ENCODE data around the gene GPC2.
A peak's percentile ranks its signal among the peaks of the same experiment; 100 is the strongest.
"Not testable (repeated sequence)": the region's sequence is repeated elsewhere in the genome, so short reads cannot be mapped to it uniquely, and the experiment has no call there.

DNA sequence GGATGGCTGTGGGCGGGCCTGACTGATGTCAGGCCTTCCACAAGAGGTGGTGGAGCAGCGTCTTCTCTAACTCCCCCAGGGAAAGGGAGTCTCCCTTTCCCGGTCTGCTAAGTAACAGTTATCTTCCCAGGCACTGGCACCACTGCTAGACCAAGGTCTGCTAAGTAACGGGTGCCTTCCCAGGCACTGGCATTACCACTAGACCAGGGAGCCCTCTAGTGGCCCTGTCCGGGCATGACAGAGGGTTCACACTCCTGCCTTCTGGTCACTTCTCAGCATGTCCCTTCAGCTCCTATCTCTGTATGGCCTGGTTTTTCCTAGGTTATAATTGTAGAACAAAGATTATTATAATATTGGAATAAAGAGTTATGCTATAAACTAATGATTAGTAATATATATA, 40.8 kb upstream of the GPC2 start:
- TF ChIP-seq EZH2 (IDR thresholded peaks at IDR 0.05; ENCODE audit: borderline replicate concordance, low read length) = not testable (repeated sequence)
- TF ChIP-seq, protein P1, sequence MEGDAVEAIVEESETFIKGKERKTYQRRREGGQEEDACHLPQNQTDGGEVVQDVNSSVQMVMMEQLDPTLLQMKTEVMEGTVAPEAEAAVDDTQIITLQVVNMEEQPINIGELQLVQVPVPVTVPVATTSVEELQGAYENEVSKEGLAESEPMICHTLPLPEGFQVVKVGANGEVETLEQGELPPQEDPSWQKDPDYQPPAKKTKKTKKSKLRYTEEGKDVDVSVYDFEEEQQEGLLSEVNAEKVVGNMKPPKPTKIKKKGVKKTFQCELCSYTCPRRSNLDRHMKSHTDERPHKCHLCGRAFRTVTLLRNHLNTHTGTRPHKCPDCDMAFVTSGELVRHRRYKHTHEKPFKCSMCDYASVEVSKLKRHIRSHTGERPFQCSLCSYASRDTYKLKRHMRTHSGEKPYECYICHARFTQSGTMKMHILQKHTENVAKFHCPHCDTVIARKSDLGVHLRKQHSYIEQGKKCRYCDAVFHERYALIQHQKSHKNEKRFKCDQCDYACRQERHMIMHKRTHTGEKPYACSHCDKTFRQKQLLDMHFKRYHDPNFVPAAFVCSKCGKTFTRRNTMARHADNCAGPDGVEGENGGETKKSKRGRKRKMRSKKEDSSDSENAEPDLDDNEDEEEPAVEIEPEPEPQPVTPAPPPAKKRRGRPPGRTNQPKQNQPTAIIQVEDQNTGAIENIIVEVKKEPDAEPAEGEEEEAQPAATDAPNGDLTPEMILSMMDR (conservative IDR thresholded peaks at IDR 0.05 in 1 of 2, IDR thresholded peaks at IDR 0.05 in 1 of 2; ENCODE audit: extremely low read depth in 1 of 2, insufficient read depth in 1 of 2, low read depth in 1 of 2, low read length in 2 of 2) = peak; percentile 20 to 39

All from mammary epithelial cell (primary cell).